Peyer's patch (tissue), 4 donors: Measurements from ENCODE around the gene MCTP1.

ENCODE experiments used
- POLR2A ChIP-seq, 2 donors: fragments of 450-650 bp; IDR thresholded peaks; one replicate each; pipeline ENCODE4 v1.5.1; 2017; ENCODE audit warnings: antibody characterized with exemption in 2 of 2, mild to moderate bottlenecking in 2 of 2, moderate library complexity in 2 of 2
- TF ChIP-seq, protein P1 (sequence below), 6 experiments: fragments of 450-650 bp in 4 of 6; fragments of 200-600 bp in 2 of 6; sonication (generic) in 1 of 6; IDR thresholded peaks; one replicate each; pipeline ENCODE4 v1.5.1; 2017 to 2019; ENCODE audit warnings: antibody characterized with exemption in 6 of 6, mild to moderate bottlenecking in 3 of 6, moderate library complexity in 1 of 6

DNA sequence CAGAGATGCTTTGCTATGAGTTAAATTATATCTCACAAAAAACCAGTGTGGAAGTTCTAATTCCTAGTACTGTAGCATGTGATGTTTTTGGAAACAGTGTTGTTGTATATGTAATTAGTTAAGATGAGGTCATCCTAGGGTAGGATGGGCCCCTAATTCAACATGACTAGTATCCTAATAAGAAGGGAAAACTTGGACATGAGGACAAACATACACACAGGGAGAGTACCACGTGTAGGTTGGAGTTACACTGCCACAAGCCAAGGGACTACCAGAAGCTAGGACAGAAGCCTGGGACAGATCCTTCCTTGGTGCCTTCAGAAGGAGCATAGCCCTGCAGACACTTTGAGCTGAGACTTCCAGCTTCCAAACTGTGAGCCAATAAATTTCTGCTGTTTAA lies 234.2 kb downstream of the MCTP1 start:
- TF ChIP-seq, protein P1, sequence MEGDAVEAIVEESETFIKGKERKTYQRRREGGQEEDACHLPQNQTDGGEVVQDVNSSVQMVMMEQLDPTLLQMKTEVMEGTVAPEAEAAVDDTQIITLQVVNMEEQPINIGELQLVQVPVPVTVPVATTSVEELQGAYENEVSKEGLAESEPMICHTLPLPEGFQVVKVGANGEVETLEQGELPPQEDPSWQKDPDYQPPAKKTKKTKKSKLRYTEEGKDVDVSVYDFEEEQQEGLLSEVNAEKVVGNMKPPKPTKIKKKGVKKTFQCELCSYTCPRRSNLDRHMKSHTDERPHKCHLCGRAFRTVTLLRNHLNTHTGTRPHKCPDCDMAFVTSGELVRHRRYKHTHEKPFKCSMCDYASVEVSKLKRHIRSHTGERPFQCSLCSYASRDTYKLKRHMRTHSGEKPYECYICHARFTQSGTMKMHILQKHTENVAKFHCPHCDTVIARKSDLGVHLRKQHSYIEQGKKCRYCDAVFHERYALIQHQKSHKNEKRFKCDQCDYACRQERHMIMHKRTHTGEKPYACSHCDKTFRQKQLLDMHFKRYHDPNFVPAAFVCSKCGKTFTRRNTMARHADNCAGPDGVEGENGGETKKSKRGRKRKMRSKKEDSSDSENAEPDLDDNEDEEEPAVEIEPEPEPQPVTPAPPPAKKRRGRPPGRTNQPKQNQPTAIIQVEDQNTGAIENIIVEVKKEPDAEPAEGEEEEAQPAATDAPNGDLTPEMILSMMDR (IDR thresholded peaks at IDR 0.05) = no peak
- TF ChIP-seq POLR2A (IDR thresholded peaks at IDR 0.05) = no peak
